Endodermal cell (in vitro differentiated cells): Measurements from ENCODE around the gene CD300H. TPM values are rescaled to one million over a fixed set of nuclear protein-coding genes. Genes with fewer than 3 reads are reported as not detected.

Source experiments
- DNase-seq: peaks from one replicate; pipeline ENCODE4 v3.0.0-alpha.2; 2017
- H3K27ac ChIP-seq: 2 replicates; pipeline ENCODE4 v1.5.1; 2013; ENCODE audit warnings: mild to moderate bottlenecking, low read depth, low read length, moderate library complexity
- H3K27me3 ChIP-seq: 2 replicates; pipeline ENCODE4 v1.6.1; 2013; ENCODE audit warnings: mild to moderate bottlenecking, low read length, moderate library complexity; ENCODE audit not compliant: insufficient read depth, control insufficient read depth, poor library complexity, severe bottlenecking
- H3K36me3 ChIP-seq: 2 replicates; pipeline ENCODE4 v1.7.0; 2013; ENCODE audit warnings: mild to moderate bottlenecking, low read length, moderate library complexity; ENCODE audit not compliant: control insufficient read depth, insufficient read depth
- H3K4me1 ChIP-seq: one replicate; pipeline ENCODE4 v1.7.0; 2013; ENCODE audit warnings: low read length; ENCODE audit not compliant: control insufficient read depth, insufficient read depth
- H3K4me3 ChIP-seq: 2 replicates; pipeline ENCODE4 v1.5.1; 2013; ENCODE audit warnings: mild to moderate bottlenecking, low read length, moderate library complexity
- H3K9ac ChIP-seq: 2 replicates; pipeline ENCODE4 v1.6.1; 2013; ENCODE audit warnings: mild to moderate bottlenecking, low read length, moderate library complexity; ENCODE audit not compliant: poor library complexity, severe bottlenecking; ENCODE audit errors: extremely low read depth
- H3K9me3 ChIP-seq: 2 replicates; pipeline ENCODE4 v1.6.1; 2013; ENCODE audit warnings: mild to moderate bottlenecking, low read length, moderate library complexity; ENCODE audit not compliant: control insufficient read depth
- H3K27ac Mint-ChIP-seq: 2 replicates; pipeline ENCODE4 v1.8.0; 2020; ENCODE audit warnings: mixed read lengths
- H3K27me3 Mint-ChIP-seq: 2 replicates; pipeline ENCODE4 v1.8.0; 2021; ENCODE audit warnings: mild to moderate bottlenecking, mixed read lengths; ENCODE audit not compliant: insufficient read depth
- H3K36me3 Mint-ChIP-seq: 2 replicates; pipeline ENCODE4 v1.8.0; 2020; ENCODE audit warnings: low read depth, mixed read lengths
- H3K4me1 Mint-ChIP-seq: 2 replicates; pipeline ENCODE4 v1.8.0; 2020; ENCODE audit warnings: mixed read lengths
- H3K4me3 Mint-ChIP-seq: 2 replicates; pipeline ENCODE4 v1.8.0; 2020; ENCODE audit warnings: mild to moderate bottlenecking, moderate library complexity, mixed read lengths
- H3K9me3 Mint-ChIP-seq: 2 replicates; pipeline ENCODE4 v1.8.0; 2020; ENCODE audit warnings: mild to moderate bottlenecking, mixed read lengths
- WGBS, 2 experiments: methylation state at CpG; one replicate each; pipeline versions ENCODE4 v1.1.5 to v1.1.7; 2013; ENCODE audit warnings: missing lambda C conversion rate in 2 of 2, mixed read lengths in 1 of 2; ENCODE audit not compliant: insufficient coverage in 1 of 2, insufficient read length in 1 of 2; 5-methylcytosine and 5-hydroxymethylcytosine counted together
- total RNA-seq, 2 donors: library from RNA; stranded (reverse); fragmentation: NEBNext Ultra II Directional in 1 of 2; extraction: Animal tissue kit (Norgen Biotek cat#: 25700) in 1 of 2; gene quantifications; 2 replicates in 1 of 2; 3 replicates in 1 of 2; pipeline ENCODE4 v1.2.1, GENCODE V29; 2021
- TF ChIP-seq, protein P1 (sequence below): fragments of 200-600 bp; sonication (generic); conservative IDR thresholded peaks from 2 replicates; pipeline ENCODE4 v1.5.0; 2021; ENCODE audit warnings: antibody characterized with exemption, mild to moderate bottlenecking

CD300H gene
- total RNA-seq, 2 donors from 2014 or later = not detected

- Mint-ChIP-seq H3K27me3 (peaks cover 27% of the 10 kb centered on the region), H3K4me1 (peaks cover 2% of the 10 kb centered on the region), H3K27ac (no peak within 1 kb of the TSS), H3K9me3 (no peaks in the 10 kb centered on the region), H3K4me3 (no peak within 1 kb of the TSS), H3K36me3 (no peaks in the 10 kb centered on the region)
- Histone ChIP-seq H3K27me3 (peaks cover 4% of the 10 kb centered on the region), H3K4me3 (no peak within 1 kb of the TSS), H3K36me3 (no peaks in the 10 kb centered on the region), H3K4me1 (no peaks in the 10 kb centered on the region), H3K9me3 (no peaks in the 10 kb centered on the region), H3K9ac (no peak within 1 kb of the TSS), H3K27ac (no peak within 1 kb of the TSS)
- TF ChIP-seq, protein P1, sequence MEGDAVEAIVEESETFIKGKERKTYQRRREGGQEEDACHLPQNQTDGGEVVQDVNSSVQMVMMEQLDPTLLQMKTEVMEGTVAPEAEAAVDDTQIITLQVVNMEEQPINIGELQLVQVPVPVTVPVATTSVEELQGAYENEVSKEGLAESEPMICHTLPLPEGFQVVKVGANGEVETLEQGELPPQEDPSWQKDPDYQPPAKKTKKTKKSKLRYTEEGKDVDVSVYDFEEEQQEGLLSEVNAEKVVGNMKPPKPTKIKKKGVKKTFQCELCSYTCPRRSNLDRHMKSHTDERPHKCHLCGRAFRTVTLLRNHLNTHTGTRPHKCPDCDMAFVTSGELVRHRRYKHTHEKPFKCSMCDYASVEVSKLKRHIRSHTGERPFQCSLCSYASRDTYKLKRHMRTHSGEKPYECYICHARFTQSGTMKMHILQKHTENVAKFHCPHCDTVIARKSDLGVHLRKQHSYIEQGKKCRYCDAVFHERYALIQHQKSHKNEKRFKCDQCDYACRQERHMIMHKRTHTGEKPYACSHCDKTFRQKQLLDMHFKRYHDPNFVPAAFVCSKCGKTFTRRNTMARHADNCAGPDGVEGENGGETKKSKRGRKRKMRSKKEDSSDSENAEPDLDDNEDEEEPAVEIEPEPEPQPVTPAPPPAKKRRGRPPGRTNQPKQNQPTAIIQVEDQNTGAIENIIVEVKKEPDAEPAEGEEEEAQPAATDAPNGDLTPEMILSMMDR = no peak
- WGBS, 2 experiments = 89% methylated on average over 8 to 14 of the region's 14 CpGs
- no peak for DNase-seq
Observed at GRCh38 chr17:74592087-74592990, 25.0 kb upstream of the CD300H start, which contains the start of gene CD300LD. Gene CD300LD, minus strand, starts transcription at chr17:74592283. Its CDS starts 81 bp downstream, at chr17:74592202.

DNA sequence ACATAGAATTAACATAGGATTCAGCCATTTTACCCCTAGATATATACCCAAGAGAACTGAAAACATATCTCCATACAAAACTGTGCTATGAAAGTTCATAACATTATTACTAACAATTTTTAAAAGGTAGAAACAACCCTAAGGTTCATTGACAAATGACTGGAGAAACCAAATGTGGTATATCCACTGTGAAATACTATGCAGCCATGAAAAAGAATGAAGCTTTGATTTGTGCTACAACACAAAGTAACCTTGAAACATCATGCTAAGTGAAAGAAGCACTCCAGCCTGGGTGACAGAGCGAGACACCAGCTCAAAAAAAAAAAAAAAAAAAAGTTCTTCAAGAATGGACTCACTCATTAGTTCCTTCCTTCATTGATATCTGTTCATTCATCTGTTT, 24.2 kb upstream of the CD300H start:
- TF ChIP-seq, protein P1 = no peak
- Histone ChIP-seq H3K9ac (no peak overlapping the region), H3K4me1 (no peaks in the 10 kb centered on the region), H3K27ac (no peak overlapping the region), H3K27me3 (peaks cover 4% of the 10 kb centered on the region), H3K9me3 (no peaks in the 10 kb centered on the region), H3K36me3 (no peaks in the 10 kb centered on the region), H3K4me3 (no peak overlapping the region)
- no peak for DNase-seq
- H3K4me3 Mint-ChIP-seq = no peak overlapping the region
- peaks cover 27% of the 10 kb centered on the region for H3K27me3 Mint-ChIP-seq
- no peaks in the 10 kb centered on the region for H3K4me1 Mint-ChIP-seq
- H3K36me3 Mint-ChIP-seq = no peaks in the 10 kb centered on the region
- WGBS, 2 experiments = 100% methylated on average over 1 of the region's 1 CpG; no CpG with 5 or more reads in 1 of the 2 experiments
- H3K27ac Mint-ChIP-seq = no peak overlapping the region
- H3K9me3 Mint-ChIP-seq = no peaks in the 10 kb centered on the region

DNA sequence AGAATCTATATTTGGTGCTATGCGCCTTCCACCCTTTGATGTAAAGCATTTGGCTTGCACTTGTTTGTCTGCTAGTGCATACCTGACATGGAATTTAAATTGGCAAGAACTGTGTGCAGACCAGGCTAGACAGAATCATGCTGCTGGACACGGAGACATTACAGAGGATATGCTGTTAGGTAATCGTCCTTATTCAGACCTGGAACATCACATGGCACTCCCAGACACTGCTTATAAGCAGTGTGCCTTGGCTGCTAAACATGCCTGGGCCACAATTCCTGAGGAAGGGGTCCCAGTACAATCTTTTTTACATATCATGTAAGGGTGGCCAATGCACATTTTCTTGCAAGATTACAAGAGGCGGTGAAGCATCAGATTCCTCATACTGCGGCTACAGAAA, 18.4 kb upstream of the CD300H start:
- no peak for DNase-seq
- no peak overlapping the region for H3K27ac ChIP-seq
- H3K36me3 Mint-ChIP-seq = no peaks in the 10 kb centered on the region
- H3K9me3 ChIP-seq = no peaks in the 10 kb centered on the region
- no peak overlapping the region for H3K27ac Mint-ChIP-seq
- 88 to 100% methylated on average over 5 of the region's 5 CpGs for WGBS, 2 experiments
- H3K4me1 Mint-ChIP-seq = no peaks in the 10 kb centered on the region
- H3K9ac ChIP-seq = no peak overlapping the region
- no peaks in the 10 kb centered on the region for H3K27me3 ChIP-seq
- TF ChIP-seq, protein P1 = no peak
- H3K4me3 ChIP-seq = no peak overlapping the region
- peaks cover 12% of the 10 kb centered on the region for H3K27me3 Mint-ChIP-seq
- H3K4me1 ChIP-seq = no peaks in the 10 kb centered on the region
- H3K4me3 Mint-ChIP-seq = no peak overlapping the region
- no peaks in the 10 kb centered on the region for H3K9me3 Mint-ChIP-seq
- no peaks in the 10 kb centered on the region for H3K36me3 ChIP-seq
